Non-pigmented ciliary epithelial cell (primary cell): Measurements from ENCODE around the gene RGMB.
A peak's percentile ranks its signal among the peaks of the same experiment; 100 is the strongest.

Experiments used
- DNase-seq: peaks from one replicate; pipeline ENCODE4 v3.0.0-alpha.2; 2010; ENCODE audit warnings: low read depth

RGMB gene

GRCh38 chr5:98768160-98768959 is 5.1 kb upstream of the RGMB start:
- DNase-seq: no peak

GRCh38 chr5:98768960-98769209 is 4.6 kb upstream of the RGMB start:
- DNase-seq: no peak

GRCh38 chr5:98769210-98769958 is 4.1 kb upstream of the RGMB start:
- DNase-seq: no peak

GRCh38 chr5:98769959-98770208 is 3.6 kb upstream of the RGMB start:
- no peak for DNase-seq

- DNase-seq: no peak
Observed at GRCh38 chr5:98770209-98770910, 3.1 kb upstream of the RGMB start.

- DNase-seq: no peak
Observed at GRCh38 chr5:98770911-98771322, 2.5 kb upstream of the RGMB start.

- DNase-seq: peak; percentile 79
Observed at GRCh38 chr5:98771382-98772109, 1.9 kb upstream of the RGMB start.

GRCh38 chr5:98772415-98773213 is 849 bp upstream of the RGMB start:
- no peak for DNase-seq

GRCh38 chr5:98773214-98773463 is 324 bp upstream of the RGMB start:
- DNase-seq: no peak

- DNase-seq: no peak
Observed at GRCh38 chr5:98774192-98775033, 950 bp downstream of the RGMB start.

GRCh38 chr5:98775246-98776065 is 2.0 kb downstream of the RGMB start:
- no peak for DNase-seq

GRCh38 chr5:98776066-98776705 is 2.7 kb downstream of the RGMB start:
- no peak for DNase-seq

- no peak for DNase-seq
Observed at GRCh38 chr5:98777295-98777694, 3.8 kb downstream of the RGMB start.

- DNase-seq: no peak
Observed at GRCh38 chr5:98779264-98779877, 5.9 kb downstream of the RGMB start.

GRCh38 chr5:98780390-98780789 is 6.9 kb downstream of the RGMB start:
- no peak for DNase-seq

- DNase-seq: no peak
Observed at GRCh38 chr5:98781520-98781919, 8.1 kb downstream of the RGMB start.

- DNase-seq: no peak
Observed at GRCh38 chr5:98781964-98782363, 8.5 kb downstream of the RGMB start.

- DNase-seq: no peak
Observed at GRCh38 chr5:98783051-98783649, 9.7 kb downstream of the RGMB start.

GRCh38 chr5:98784411-98784810 is 10.9 kb downstream of the RGMB start:
- DNase-seq: no peak
